ENCODE results near the gene SCCPDH.

GRCh38 chr1:246726881-246727280 lies 2.7 kb downstream of the SCCPDH start:
- TF ChIP-seq, protein P1, sequence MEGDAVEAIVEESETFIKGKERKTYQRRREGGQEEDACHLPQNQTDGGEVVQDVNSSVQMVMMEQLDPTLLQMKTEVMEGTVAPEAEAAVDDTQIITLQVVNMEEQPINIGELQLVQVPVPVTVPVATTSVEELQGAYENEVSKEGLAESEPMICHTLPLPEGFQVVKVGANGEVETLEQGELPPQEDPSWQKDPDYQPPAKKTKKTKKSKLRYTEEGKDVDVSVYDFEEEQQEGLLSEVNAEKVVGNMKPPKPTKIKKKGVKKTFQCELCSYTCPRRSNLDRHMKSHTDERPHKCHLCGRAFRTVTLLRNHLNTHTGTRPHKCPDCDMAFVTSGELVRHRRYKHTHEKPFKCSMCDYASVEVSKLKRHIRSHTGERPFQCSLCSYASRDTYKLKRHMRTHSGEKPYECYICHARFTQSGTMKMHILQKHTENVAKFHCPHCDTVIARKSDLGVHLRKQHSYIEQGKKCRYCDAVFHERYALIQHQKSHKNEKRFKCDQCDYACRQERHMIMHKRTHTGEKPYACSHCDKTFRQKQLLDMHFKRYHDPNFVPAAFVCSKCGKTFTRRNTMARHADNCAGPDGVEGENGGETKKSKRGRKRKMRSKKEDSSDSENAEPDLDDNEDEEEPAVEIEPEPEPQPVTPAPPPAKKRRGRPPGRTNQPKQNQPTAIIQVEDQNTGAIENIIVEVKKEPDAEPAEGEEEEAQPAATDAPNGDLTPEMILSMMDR (IDR thresholded peaks at IDR 0.05; ENCODE audit: poor library complexity) = no peak
- TF ChIP-seq EZH2phosphoT487 (IDR thresholded peaks at IDR 0.05; ENCODE audit: low read depth, severe bottlenecking, unreplicated experiment) (no peak), EZH2 (IDR thresholded peaks at IDR 0.05; ENCODE audit: borderline replicate concordance) (no peak)

Measured in hepatocyte (in vitro differentiated cells).